AG09309 (cell line): ENCODE measurements around the gene DROSHA.
"Not testable (repeated sequence)": the region's sequence is repeated elsewhere in the genome, so short reads cannot be mapped to it uniquely, and the experiment has no call there.

Experiments used
- DNase-seq: peaks from one replicate; pipeline ENCODE4 v3.0.0-alpha.2; 2010; ENCODE audit warnings: low read depth
- H3K4me3 ChIP-seq: 2 replicates; pipeline ENCODE4 v1.5.1; 2011; ENCODE audit warnings: mild to moderate bottlenecking, low read depth, low read length, moderate library complexity; ENCODE audit not compliant: control insufficient read depth
- TF ChIP-seq, protein P1 (sequence below): IDR thresholded peaks from 2 replicates; pipeline ENCODE4 v1.5.1; 2011; ENCODE audit warnings: mild to moderate bottlenecking, low read depth, low read length, inconsistent platforms; ENCODE audit not compliant: insufficient read depth, control insufficient read depth; ENCODE audit errors: missing control alignments

Gene DROSHA

DNA sequence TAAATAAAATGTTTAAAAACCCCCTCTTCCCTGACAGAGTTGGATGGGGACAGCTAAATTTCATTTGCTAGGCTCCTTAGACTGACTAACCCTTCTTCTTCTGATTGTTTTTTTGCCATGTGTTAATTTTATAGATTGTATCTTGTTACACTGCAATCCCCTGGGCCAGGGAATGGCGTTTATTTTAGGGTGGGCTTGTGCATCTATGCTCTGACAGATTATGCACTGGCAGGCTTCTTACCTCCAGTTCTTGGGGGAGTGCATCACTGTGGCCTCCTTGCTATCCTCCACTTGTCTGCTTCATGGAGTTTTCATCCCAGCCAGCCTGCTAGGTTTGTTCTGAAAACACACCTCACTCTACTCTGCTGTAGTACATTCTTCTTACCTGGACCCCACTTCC, 159.8 kb downstream of the DROSHA start:
- TF ChIP-seq, protein P1, sequence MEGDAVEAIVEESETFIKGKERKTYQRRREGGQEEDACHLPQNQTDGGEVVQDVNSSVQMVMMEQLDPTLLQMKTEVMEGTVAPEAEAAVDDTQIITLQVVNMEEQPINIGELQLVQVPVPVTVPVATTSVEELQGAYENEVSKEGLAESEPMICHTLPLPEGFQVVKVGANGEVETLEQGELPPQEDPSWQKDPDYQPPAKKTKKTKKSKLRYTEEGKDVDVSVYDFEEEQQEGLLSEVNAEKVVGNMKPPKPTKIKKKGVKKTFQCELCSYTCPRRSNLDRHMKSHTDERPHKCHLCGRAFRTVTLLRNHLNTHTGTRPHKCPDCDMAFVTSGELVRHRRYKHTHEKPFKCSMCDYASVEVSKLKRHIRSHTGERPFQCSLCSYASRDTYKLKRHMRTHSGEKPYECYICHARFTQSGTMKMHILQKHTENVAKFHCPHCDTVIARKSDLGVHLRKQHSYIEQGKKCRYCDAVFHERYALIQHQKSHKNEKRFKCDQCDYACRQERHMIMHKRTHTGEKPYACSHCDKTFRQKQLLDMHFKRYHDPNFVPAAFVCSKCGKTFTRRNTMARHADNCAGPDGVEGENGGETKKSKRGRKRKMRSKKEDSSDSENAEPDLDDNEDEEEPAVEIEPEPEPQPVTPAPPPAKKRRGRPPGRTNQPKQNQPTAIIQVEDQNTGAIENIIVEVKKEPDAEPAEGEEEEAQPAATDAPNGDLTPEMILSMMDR = no peak
- DNase-seq = no peak
- no peak overlapping the region for H3K4me3 ChIP-seq

DNA sequence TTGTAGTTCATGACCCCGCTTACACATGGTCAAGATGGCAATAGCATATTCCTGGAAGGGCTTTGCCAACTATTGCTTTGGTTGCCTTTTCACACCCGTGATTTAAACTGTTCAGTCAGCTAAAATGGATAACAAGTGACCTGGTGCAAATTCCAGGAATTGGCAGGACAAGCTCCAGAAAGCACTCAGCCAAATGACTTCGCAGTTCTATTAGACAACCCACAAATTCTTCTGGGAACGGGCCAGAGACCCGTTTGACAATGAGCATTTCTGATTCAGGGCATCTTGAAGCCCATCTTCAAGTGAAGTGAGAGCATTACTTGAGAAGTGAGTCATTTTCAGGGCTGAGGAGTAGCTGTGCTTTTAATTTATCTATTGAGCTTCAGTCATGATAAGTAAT, 165.0 kb downstream of the DROSHA start:
- no peak overlapping the region for H3K4me3 ChIP-seq
- DNase-seq = no peak
- TF ChIP-seq, protein P1 = no peak

DNA sequence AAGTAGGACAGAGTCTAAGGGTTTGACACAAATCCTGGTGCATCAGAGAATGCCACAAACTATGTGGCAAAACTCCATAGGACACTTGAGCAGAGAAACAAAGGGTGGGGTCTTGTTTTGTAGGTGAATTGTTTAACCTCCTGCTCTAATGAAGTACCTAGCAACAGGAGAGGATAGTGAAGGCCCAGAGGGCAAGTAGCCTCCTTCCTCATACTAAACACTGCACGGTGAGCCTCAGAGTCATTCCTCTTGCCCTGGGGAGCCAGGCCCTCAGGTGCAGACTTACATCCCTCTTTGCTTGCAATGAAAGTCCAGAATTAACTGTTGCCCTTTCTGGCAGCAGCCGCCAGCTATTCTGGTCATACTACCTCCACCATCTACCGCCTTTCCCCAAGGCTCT, 166.1 kb downstream of the DROSHA start:
- TF ChIP-seq, protein P1 = no peak
- DNase-seq = no peak

DNA sequence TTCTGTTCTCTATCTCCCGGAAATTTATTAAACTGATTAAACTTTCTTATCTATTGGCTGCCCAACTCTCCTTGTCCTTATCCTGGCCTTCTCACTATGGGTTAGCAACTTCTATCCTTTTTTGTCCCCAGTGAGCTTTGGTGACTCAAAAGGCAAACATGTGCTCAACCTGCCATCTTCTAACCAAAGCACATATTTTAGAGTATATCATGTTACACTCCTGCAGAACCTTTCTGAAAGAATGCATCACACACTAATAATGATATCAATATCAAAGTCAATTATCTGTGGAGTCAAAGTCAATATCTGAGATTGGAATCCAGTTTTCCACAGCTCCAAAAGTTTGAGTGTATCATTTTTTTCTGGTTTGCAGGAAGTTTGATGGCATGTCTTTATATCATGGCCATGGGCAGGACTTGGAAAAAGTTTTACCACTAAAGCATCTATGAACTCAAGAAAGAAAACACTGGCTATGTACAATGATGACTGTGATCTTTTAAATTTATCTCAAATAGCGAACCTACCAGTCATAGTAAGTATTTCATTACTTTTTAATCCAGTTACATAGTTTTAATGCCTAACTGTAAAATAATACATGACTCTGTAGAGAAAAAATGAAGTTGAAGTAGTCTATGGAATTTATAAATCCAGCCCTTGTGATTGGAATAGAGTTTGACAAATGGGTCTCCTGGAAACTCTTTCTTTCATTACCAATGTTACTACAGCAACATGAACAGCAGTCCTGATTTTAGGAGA, 166.8 kb downstream of the DROSHA start:
- DNase-seq = peak; percentile 66
- TF ChIP-seq, protein P1 = no peak
- H3K4me3 ChIP-seq = no peak overlapping the region

More for the DNA sequence above, 166.1 kb downstream of the DROSHA start:
- H3K4me3 ChIP-seq = no peak overlapping the region

DNA sequence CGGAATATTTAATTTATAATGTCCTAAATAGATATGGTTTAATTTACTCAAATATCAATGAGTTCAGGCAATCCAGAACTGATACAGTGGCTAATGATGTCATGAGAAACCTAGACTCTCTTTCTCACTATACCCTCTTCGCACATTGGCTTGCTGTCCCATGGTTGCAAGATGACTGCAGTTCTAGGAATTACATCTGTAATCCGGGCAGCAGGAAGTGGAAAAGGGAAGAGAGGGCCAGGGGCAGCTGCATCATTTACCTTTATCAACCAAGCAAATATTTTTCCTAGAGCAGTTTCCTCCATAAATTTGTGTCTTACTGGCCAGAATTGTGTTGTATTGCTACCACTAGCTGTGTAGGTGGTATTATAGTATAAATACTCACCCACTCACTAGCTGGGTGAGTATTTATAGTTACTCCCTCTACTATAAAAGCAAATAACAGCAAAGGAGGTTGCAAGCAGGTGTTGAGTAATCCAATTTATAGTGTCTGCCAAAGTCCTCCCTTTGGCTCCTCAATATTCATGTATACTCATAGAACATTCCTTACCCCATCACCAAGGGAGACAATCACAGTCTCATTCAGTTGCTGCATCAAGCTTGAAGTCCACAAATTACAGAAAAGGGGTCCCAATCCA, 168.8 kb downstream of the DROSHA start:
- H3K4me3 ChIP-seq = no peak overlapping the region
- DNase-seq = no peak
- TF ChIP-seq, protein P1 = no peak

DNA sequence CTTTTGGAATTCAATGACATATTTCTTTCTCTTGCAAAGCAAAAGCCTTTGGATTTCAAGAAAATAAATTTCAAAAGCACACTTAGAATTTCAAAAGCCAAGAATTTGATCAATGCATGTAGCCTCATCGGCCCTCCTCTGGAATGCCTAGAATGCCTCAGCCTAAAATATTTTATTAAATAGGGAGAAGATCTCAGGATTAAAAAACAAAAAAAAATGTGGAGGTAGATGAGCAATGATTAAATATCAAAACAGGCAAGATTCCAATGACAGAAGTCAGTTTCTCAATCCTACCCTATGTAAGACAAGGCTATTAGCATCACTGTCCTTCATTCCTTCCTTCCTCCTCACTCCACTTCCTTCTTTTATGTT, 169.4 kb downstream of the DROSHA start:
- no peak for DNase-seq
- TF ChIP-seq, protein P1 = no peak
- H3K4me3 ChIP-seq = no peak overlapping the region

DNA sequence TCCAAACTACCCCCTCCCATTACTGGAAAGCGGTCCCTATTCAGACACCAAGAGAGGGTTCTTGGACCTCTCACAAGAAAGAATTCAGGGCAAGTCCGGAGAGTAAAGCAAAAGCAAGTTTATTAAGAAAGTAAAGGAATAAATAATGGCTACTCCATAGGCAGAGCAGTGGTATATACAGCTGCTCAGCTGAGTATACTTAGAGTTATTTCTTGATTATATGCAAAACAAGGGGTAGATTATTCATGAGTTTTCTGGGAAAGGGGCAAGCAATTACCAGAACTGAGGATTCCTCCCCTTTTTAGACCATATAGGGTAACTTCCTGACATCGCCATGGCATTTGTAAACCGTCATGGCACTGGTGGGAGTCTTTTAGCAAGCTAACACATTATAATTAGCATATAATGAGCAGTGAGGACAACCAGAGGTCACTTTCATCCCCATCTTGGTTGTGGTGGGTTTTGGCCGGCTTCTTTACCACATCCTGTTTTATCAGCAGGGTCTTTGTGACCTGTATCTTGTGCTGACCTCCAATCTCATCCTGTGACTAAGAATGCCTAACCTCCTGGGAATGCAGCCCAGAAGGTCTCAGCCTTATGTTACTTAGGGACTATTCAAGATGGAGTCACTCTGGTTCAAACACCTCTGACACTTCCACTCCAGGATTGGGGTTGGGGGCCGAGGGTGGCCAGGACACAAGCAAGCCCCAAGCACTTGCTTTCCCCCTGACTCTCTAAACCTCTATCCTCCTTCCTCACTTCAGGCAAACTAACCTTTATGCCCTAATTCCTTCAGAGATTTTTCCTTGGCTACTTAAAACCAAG, 170.0 kb downstream of the DROSHA start:
- not testable (repeated sequence) for DNase-seq, H3K4me3 ChIP-seq
